GM21717 (cell line): ENCODE data around the gene SPON1.
"Not testable (repeated sequence)": the region's sequence is repeated elsewhere in the genome, so short reads cannot be mapped to it uniquely, and the experiment has no call there.

ENCODE experiments used
- ATAC-seq: cut with Tn5 transposase; IDR thresholded peaks from one replicate; pipeline ENCODE4 v1.9.1; 2021; ENCODE audit warnings: mild to moderate bottlenecking, moderate library complexity; ENCODE audit not compliant: unreplicated experiment

The SPON1 gene

GRCh38 chr11:14173679-14174078 lies 211.2 kb downstream of the SPON1 start:
- ATAC-seq, result not testable (repeated sequence)

GRCh38 chr11:14179116-14179820 lies 216.7 kb downstream of the SPON1 start:
- ATAC-seq, result no peak

GRCh38 chr11:14181121-14181520 lies 218.6 kb downstream of the SPON1 start:
- no peak for ATAC-seq

GRCh38 chr11:14182833-14183364 lies 220.4 kb downstream of the SPON1 start:
- no peak for ATAC-seq

GRCh38 chr11:14184028-14184940 lies 221.8 kb downstream of the SPON1 start:
- ATAC-seq, result no peak

- ATAC-seq, result no peak
Measured at GRCh38 chr11:14185461-14185860, 222.9 kb downstream of the SPON1 start.

GRCh38 chr11:14186046-14186775 lies 223.7 kb downstream of the SPON1 start:
- no peak for ATAC-seq

GRCh38 chr11:14189874-14190273 lies 227.4 kb downstream of the SPON1 start:
- ATAC-seq, result no peak

- no peak for ATAC-seq
Measured at GRCh38 chr11:14190992-14191778, 228.7 kb downstream of the SPON1 start.

GRCh38 chr11:14193644-14194043 lies 231.1 kb downstream of the SPON1 start:
- ATAC-seq, result no peak

- no peak for ATAC-seq
Measured at GRCh38 chr11:14202251-14203196, 240.0 kb downstream of the SPON1 start.

- no peak for ATAC-seq
Measured at GRCh38 chr11:14203321-14203720, 240.8 kb downstream of the SPON1 start.

- no peak for ATAC-seq
Measured at GRCh38 chr11:14212986-14213385, 250.5 kb downstream of the SPON1 start.

- no peak for ATAC-seq
Measured at GRCh38 chr11:14218728-14219127, 256.2 kb downstream of the SPON1 start.

GRCh38 chr11:14223636-14224288 lies 261.2 kb downstream of the SPON1 start:
- no peak for ATAC-seq

- no peak for ATAC-seq
Measured at GRCh38 chr11:14224395-14224794, 261.9 kb downstream of the SPON1 start.

- ATAC-seq, result no peak
Measured at GRCh38 chr11:14225666-14226065, 263.1 kb downstream of the SPON1 start.

GRCh38 chr11:14228356-14228755 lies 265.8 kb downstream of the SPON1 start:
- ATAC-seq, result no peak

GRCh38 chr11:14229472-14229871 lies 266.9 kb downstream of the SPON1 start:
- no peak for ATAC-seq
